GM21447 (cell line): Measurements from ENCODE around the gene ERBB2.
"Not testable (repeated sequence)": the region's sequence is repeated elsewhere in the genome, so short reads cannot be mapped to it uniquely, and the experiment has no call there.

ENCODE experiments used
- ATAC-seq: cut with Tn5 transposase; IDR thresholded peaks from one replicate; pipeline ENCODE4 v1.9.1; 2021; ENCODE audit not compliant: unreplicated experiment

The ERBB2 gene

GRCh38 chr17:39757931-39758873 lies 58.3 kb downstream of the ERBB2 start:
- peak; percentile 22 for ATAC-seq

- no peak for ATAC-seq
Measured at GRCh38 chr17:39759204-39759603, 59.3 kb downstream of the ERBB2 start.

- no peak for ATAC-seq
Measured at GRCh38 chr17:39761861-39762496, 62.1 kb downstream of the ERBB2 start.

GRCh38 chr17:39763051-39763820 lies 63.4 kb downstream of the ERBB2 start:
- ATAC-seq: no peak

- ATAC-seq: not testable (repeated sequence)
Measured at GRCh38 chr17:39764171-39764570, 64.3 kb downstream of the ERBB2 start.

- ATAC-seq: no peak
Measured at GRCh38 chr17:39765175-39765574, 65.3 kb downstream of the ERBB2 start.

GRCh38 chr17:39765766-39766165 lies 65.9 kb downstream of the ERBB2 start:
- ATAC-seq: no peak

- no peak for ATAC-seq
Measured at GRCh38 chr17:39767147-39767546, 67.3 kb downstream of the ERBB2 start.

- peak; percentile 56 for ATAC-seq
Measured at GRCh38 chr17:39769974-39770587, 70.2 kb downstream of the ERBB2 start.

GRCh38 chr17:39772415-39772814 lies 72.6 kb downstream of the ERBB2 start:
- no peak for ATAC-seq

- no peak for ATAC-seq
Measured at GRCh38 chr17:39772987-39773934, 73.4 kb downstream of the ERBB2 start.

- ATAC-seq: no peak
Measured at GRCh38 chr17:39774047-39774446, 74.2 kb downstream of the ERBB2 start.

- ATAC-seq: no peak
Measured at GRCh38 chr17:39775031-39775430, 75.2 kb downstream of the ERBB2 start.

GRCh38 chr17:39776252-39776651 lies 76.4 kb downstream of the ERBB2 start:
- ATAC-seq: no peak

GRCh38 chr17:39777534-39778365 lies 77.9 kb downstream of the ERBB2 start:
- peak; percentile 53 for ATAC-seq
